AG09319 (cell line): ENCODE data around the gene HAGHL.

Experiments used
- DNase-seq: peaks from one replicate; pipeline ENCODE4 v3.0.0-alpha.2; 2010; ENCODE audit warnings: low read depth; ENCODE audit errors: extremely low read depth
- TF ChIP-seq, protein P1 (sequence below): IDR thresholded peaks from 2 replicates; pipeline ENCODE4 v1.5.1; 2011; ENCODE audit warnings: low read depth, mild to moderate bottlenecking, inconsistent platforms, low read length, moderate library complexity

Gene HAGHL

DNA sequence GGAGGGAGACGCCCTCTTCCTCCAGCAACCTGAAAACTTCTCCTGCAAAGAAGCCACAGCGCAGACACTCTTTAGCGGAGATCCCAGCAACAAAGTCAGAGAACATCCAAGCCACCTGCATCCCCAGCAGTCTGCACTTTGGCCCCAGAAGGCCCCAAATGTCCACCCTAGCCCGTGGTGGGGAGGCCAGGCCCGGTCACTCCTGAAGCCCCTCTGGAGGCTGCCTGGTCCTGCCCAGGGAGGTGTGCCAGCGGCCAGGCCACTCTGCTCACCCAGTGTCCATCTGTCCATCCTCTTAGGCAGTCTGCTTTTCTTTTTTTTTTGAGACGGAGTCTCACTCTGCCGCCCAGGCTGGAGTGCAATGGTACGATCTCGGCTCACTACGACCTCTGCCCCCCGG is 5.4 kb downstream of the HAGHL start:
- no peak for DNase-seq
- TF ChIP-seq, protein P1, sequence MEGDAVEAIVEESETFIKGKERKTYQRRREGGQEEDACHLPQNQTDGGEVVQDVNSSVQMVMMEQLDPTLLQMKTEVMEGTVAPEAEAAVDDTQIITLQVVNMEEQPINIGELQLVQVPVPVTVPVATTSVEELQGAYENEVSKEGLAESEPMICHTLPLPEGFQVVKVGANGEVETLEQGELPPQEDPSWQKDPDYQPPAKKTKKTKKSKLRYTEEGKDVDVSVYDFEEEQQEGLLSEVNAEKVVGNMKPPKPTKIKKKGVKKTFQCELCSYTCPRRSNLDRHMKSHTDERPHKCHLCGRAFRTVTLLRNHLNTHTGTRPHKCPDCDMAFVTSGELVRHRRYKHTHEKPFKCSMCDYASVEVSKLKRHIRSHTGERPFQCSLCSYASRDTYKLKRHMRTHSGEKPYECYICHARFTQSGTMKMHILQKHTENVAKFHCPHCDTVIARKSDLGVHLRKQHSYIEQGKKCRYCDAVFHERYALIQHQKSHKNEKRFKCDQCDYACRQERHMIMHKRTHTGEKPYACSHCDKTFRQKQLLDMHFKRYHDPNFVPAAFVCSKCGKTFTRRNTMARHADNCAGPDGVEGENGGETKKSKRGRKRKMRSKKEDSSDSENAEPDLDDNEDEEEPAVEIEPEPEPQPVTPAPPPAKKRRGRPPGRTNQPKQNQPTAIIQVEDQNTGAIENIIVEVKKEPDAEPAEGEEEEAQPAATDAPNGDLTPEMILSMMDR = no peak

DNA sequence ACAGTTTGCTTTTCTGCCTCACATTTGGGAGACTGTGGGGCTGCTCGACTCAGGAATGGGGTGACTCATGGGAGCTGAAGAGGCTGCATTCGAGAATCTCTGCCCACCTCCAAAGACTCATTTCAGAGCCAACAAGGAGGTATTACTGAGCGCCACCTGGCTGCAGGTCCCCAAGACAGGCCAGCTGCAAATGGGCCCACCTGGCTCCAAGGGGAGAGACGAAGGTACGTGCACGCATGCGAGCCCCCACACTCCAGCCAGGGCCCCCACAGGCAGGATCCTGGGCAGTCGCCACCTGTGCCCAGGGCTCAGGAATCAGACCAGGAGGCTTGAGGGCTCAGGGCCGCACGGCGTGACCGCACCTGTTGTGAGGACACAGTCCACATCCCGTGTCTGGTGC is 6.0 kb downstream of the HAGHL start:
- TF ChIP-seq, protein P1 = no peak
- DNase-seq = no peak

DNA sequence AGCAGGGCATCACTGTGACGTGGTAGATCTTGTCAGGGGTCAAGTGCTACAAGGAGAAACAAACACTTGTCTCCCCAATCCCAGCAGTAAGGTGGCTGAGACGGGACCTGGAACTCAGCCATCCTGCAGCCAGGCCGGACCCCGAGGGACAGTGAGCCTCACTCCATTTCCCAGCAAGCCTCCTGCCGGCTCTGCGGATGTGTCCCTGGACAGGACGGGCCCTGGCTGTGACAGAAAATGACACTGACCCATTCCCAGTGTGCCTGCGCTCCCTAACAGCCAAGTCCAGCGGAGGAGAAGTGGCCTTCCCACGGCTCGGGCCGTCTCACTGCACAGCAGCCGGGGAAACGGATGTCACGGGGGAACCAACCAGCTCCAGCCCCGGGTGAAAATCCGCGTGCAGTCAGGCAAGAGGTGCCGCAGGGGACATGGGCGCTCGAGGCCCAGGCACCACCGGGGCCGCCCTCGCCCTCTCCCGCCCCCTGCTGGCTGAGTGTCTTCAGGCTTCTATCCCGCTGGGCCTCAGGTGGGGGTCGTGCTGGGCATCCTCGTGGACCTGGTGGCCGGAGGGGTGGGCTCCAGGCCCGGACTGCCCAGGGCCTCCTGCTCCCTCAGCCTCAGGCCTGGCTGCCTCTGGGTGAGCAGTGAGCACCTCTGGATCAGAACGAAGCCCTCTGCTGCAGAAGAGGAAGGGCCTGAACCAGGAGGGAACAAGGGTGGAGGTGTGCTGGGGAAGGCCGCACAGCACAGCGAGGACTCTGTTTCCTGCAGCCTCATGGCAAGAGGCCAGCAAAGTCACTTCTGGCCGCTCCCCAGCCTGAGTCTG is 6.7 kb downstream of the HAGHL start:
- TF ChIP-seq, protein P1 = peak; percentile 38
- no peak for DNase-seq

DNA sequence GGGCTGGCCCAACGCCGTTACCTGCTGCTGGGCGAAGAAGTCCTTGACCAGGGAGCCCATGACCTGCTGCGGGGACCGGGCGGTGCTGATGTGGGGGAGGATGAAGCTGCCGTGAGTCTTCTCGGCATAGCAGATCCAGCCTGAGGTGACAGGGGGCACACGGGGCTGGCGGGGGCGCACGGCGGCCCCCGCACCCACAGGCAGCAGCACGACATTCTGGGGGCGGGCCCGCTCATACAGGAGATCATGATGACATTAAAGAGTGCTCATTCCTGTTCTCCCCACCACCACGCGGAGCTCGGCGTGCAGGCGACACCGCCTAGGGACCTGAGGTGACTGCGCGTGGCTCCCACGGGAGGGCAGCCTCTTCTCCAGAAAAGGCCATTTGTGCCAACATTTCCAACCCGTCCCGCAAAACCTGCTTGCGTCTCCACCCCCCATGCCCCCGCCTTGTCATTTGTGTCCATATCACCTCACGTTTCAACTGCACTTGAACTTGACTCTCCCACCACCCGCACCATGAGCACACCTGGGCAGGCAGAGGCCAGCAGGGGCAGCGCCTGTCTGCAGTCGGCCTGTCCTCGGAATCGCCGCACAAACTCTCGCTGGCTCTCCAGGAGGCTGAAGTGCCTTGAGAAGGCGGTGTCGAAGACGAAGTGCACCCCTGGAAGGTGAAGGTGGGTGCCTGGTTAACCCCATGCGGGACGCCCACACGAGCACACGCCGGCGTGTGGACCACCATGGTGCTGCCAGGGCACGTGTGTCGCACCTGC is 7.5 kb downstream of the HAGHL start:
- no peak for DNase-seq
- TF ChIP-seq, protein P1 = no peak

DNA sequence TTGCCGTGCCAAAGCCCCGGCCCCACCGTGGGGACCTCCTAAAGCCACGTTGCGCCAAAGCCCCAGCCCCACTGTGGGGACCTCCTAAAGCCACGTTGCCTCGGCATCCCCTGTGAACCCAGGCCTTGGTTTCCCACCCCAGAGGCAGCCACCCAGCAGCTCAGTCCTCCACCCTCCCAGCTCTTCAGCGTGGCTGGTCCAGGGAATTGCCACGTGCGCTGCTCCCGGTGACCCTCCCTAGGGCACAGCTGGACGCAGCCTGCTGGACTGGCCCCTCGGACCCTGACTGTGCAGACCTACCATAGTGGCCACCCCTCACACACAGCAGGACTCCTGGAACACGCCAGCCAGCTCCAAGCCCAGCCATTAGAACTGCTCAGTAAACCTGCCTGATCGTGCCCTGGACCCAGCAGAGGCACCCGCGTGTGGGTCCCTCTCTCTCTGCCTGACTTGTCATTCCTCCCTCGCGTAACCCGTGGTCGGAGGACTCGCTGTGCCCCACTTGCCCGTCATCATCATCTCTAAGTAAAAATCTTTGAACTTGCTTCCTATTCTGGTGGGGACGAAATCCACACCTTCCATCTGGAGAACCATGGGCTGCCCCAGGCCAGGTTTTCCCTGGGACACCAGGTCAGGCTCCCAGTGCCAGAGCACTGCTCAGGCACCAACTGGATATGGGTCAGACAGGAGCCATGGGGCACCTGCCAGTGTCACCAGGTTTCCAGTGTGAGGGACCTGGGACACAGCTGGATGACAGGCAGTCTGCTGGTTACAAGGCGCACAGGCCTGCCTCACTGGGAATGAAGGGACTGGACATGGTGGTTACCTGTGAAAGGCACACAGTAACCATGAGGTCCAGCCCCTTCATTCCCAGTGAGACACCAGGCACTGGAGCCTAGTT is 8.3 kb downstream of the HAGHL start:
- DNase-seq = no peak
- TF ChIP-seq, protein P1 = no peak

DNA sequence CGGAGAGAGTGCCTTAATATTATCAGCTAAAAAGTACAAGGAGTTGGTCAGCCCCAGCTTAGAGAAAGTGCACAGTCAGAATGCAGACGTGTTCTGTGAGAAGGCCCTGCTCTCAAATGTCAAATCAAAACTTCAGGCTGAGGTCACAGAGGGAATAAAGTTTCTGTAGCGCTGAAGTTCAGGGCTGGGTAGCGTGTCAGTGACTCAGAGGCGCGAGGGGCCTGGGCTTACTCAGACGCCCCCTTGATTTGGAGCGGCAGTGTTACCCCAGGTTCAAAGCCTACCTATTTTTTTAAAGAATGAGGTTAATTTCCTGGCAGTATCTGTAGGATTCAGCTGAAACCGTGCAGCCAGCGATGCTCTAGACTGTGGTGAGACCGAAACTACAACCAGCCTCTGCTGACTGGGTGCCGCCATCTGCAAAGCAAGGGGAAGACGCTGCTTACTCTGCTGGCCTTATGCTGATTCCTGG is 9.1 kb downstream of the HAGHL start:
- TF ChIP-seq, protein P1 = no peak
- no peak for DNase-seq
